Measurements from ENCODE around the gene DRAP1.

Gene DRAP1

DNA sequence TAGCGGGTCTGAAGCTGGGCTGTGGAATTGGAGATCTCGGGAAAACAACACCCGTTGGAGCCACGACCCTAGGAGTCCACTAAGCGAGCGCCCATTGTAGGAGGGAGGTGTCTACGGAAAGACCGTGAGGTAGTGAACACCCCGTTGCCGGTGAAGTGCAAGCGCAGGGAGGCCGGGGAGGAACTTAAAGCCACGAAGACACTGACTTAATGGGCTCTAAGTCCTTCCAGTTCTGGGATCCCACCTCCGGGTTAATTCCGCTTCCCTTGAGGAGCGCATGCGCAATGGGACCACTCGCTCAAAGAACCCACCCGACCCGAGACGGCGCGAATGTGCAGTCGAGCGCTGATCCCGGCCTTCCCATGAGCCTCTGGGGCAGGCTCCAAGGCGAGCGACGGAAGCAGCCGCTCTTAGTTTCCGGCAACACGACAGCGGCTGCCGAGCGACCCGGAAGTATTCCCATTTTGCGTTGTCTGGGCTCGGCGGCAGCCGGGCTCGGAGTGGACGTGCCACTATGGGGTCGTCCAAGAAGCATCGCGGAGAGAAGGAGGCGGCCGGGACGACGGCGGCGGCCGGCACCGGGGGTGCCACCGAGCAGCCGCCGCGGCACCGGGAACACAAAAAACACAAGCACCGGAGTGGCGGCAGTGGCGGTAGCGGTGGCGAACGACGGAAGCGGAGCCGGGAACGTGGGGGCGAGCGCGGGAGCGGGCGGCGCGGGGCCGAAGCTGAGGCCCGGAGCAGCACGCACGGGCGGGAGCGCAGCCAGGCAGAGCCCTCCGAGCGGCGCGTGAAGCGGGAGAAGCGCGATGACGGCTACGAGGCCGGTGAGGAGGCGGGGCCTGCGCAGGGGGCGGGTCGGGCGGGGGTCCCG is 42.3 kb downstream of the DRAP1 start, which contains the start of gene SART1:
Gene SART1, plus strand, starts transcription at position 468 of the 874 bp plus-strand sequence. Its CDS starts 47 bp downstream, at position 515.
- ATAC-seq = peak; percentile 96

DNA sequence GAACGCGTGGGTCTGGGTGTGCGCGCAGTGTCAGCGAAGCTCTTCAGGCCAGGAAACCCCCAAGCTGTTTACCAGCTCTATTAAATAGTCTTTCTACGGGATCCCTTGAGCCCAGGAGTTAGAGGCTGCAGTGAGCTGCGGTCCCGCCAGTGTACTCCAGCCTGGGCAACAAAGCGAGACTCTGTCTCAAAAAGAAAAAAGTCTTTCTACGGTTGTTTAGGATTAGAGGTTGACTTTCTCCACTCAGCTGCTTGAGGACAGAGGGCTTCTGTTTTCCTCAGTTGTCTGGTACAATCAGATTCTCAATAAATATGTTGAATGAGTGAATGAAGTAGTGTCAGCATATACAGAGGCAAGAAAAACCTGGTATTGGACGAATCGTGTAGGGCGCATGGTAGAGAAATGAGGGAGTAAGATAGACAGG is 42.9 kb downstream of the DRAP1 start:
- ATAC-seq (no peak), DNase-seq (no peak)

More for the DNA sequence above, 42.3 kb downstream of the DRAP1 start, which contains the start of gene SART1:
- peak; percentile 97 for DNase-seq

DNA sequence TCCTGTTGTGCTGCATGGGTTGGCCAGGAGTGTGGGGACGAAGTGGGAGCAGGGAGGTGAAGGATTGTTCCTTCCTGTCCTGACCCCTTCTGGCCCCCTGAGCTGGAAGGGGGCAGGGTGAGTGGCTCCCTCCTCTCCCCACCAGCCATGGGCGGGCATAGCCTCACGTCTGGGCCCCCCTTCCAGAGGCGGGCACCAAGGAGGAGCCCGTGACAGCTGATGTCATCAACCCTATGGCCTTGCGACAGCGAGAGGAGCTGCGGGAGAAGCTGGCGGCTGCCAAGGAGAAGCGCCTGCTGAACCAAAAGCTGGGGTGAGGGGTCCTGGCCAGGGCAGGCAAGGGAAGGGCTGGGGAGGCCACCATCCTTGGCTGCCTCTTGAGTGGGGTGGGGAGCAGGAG is 45.7 kb downstream of the DRAP1 start:
- DNase-seq (no peak), ATAC-seq (no peak)

DNA sequence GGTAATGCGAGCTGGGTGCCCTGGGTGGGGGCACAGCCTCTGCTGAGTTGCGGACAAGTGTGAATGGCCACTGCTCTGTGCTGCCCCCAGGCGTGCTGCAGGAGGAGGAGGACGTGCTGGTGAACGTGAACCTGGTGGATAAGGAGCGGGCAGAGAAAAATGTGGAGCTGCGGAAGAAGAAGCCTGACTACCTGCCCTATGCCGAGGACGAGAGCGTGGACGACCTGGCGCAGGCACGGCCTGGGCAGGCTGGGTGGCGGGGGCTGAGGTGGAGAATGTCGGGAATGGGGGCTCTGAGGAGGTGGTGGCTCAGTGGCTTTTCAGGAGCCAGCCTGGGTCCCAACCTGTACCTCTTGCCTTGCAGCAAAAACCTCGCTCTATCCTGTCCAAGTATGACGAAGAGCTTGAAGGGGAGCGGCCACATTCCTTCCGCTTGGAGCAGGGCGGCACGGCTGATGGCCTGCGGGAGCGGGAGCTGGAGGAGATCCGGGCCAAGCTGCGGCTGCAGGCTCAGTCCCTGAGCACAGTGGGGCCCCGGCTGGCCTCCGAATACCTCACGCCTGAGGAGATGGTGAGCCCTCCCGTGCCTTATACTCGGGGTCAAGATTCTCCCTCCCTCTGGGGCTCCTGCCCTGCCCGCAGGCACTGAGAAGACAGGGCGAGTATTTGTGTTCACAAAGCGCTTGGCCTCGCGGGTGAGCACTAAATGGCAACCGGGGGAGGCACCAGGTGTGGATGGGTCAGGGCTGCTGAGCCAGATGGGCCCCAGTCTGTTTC is 46.9 kb downstream of the DRAP1 start:
- no peak for DNase-seq
- no peak for ATAC-seq

DNA sequence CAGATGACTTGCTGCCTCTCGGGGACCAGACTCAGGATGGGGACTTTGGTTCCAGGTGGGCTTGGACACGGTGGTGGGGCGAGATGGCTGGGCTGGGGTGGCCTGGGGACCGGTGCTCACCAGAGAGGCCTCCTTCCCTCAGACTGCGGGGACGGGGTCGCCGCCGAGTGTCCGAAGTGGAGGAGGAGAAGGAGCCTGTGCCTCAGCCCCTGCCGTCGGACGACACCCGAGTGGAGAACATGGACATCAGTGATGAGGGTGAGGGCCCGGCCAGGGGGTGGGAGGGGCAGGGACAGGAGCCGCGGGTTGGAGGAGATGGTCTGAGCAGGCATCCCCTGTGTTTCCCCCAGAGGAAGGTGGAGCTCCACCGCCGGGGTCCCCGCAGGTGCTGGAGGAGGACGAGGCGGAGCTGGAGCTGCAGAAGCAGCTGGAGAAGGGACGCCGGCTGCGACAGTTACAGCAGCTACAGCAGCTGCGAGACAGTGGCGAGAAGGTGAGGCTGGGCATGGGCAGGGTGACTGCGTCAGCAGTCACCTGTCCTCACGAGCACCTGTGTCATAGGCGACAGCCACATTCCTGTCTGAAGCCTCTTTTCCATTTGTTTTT is 48.2 kb downstream of the DRAP1 start:
- DNase-seq (no peak), ATAC-seq (no peak)

DNA sequence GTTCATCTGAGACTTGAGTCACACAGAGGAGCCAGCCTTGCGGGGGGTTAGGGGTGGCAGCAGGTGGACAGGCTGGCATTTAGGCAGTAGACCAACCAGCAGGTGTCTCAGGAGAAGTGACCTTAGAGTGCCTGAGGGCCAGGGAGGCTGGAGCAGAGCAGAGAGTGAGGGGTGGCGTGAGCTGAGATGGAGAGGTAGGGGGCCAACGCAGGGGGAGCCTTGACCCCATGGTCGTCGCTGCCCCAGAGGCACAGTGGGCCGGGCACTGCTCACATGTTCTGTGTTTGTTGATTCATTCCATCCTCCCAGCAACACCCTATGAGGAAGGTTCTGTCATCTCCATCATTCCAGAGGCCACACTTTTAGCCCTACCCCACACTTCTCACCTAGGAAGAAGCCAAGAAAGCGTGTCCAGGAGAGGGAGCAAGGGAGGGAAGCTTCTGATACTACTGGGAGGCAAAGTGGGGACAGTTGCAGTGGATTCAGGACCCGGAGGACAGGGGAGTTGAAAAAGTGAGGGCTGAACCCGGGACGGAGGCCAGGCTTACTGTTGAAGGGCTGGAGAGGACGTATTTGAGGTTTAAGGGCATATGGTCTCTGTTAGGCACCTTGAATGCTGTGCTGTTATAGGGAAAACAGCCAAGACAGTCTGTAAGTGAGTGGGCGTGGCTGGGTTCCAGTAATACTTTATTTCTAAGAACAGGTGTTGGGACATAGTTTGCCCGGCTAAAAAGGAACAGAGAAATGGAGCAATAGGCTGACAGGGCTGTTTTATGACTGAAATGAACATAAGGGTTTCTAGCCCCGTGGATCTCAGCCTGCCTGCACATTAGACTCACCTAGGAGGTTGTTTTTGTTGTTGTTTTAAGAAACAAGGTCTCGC is 49.6 kb downstream of the DRAP1 start:
- no peak for ATAC-seq
- DNase-seq = no peak

All from stimulated activated naive CD8-positive, alpha-beta T cell treated with anti-CD3 and anti-CD28 coated beads, Interleukin-15, Interleukin-2, amounts not matched to agents 100 U/mL and 50 U/mL, for 24 hours (primary cell).